B cell (primary cell): ENCODE measurements around the gene C19orf81. TPM values are rescaled to one million over a fixed set of nuclear protein-coding genes. Genes with fewer than 3 reads are reported as not detected.
A peak's percentile ranks its signal among the peaks of the same experiment; 100 is the strongest.

ENCODE experiments used
- ATAC-seq: fragments of 200-7000 bp; cut with Tn5 transposase; one replicate; pipeline ENCODE4 v1.10.0; 2021; ENCODE audit warnings: low read depth, mild to moderate bottlenecking, moderate number of reproducible peaks, moderate library complexity
- CTCF ChIA-PET: fragments of 350-600 bp; sonication (Branson Sonifier 250); formaldehyde crosslinking; loops from one replicate; lab custom pipeline; 2021; ENCODE audit warnings: antibody characterized with exemption, inconsistent platforms; lab: Charles Lee
- POLR2A ChIA-PET: fragments of 350-600 bp; sonication (Branson Sonifier 250); formaldehyde crosslinking; loops from one replicate; lab custom pipeline; 2021; ENCODE audit warnings: antibody characterized with exemption; lab: Charles Lee
- DNase-seq: peaks from one replicate; pipeline ENCODE4 v3.0.0; 2013
- H2AFZ ChIP-seq: 2 replicates; pipeline ENCODE4 v1.6.1; 2012; ENCODE audit warnings: mild to moderate bottlenecking, low read depth, low read length; ENCODE audit not compliant: insufficient read depth, poor library complexity, severe bottlenecking
- H3K27ac ChIP-seq, 2 donors: 1 replicate in 1 of 2; 2 replicates in 1 of 2; pipeline ENCODE4 v1.5.1; 2012 to 2013; ENCODE audit warnings: low read length in 2 of 2, mild to moderate bottlenecking in 2 of 2, moderate library complexity in 1 of 2
- H3K27me3 ChIP-seq, 4 experiments: fragments of 200-600 bp in 1 of 4; sonication (generic) in 1 of 4; replicated peaks in 1 of 4; 1 replicate in 2 of 4; 2 replicates in 2 of 4; pipeline versions ENCODE4 v1.6.1 to v1.7.0; 2013 to 2016; ENCODE audit warnings: low read length in 3 of 4, mild to moderate bottlenecking in 2 of 4, mixed read lengths in 1 of 4, moderate library complexity in 1 of 4; ENCODE audit not compliant: insufficient read depth in 4 of 4, control insufficient read depth in 3 of 4; ENCODE audit errors: control extremely low read depth in 1 of 4
- H3K36me3 ChIP-seq, 2 experiments: replicated peaks in 1 of 2; 1 replicate in 1 of 2; 2 replicates in 1 of 2; pipeline versions ENCODE4 v1.6.1 to v1.7.1; 2013; ENCODE audit warnings: low read length in 1 of 2; ENCODE audit not compliant: insufficient read depth in 2 of 2, control insufficient read depth in 1 of 2; ENCODE audit errors: control extremely low read depth in 1 of 2, extremely low read depth in 1 of 2
- H3K4me1 ChIP-seq, 2 donors: fragments of 200-600 bp in 1 of 2; sonication (generic) in 1 of 2; 1 replicate in 1 of 2; 2 replicates in 1 of 2; pipeline versions ENCODE4 v1.5.1 to v1.6.1; 2013 to 2017; ENCODE audit warnings: low read length in 2 of 2; ENCODE audit not compliant: control insufficient read depth in 2 of 2, insufficient read depth in 2 of 2
- H3K4me2 ChIP-seq: replicated peaks from 2 replicates; pipeline ENCODE3; 2012; ENCODE audit warnings: mild to moderate bottlenecking, low read depth, low read length; ENCODE audit not compliant: poor library complexity, severe bottlenecking
- H3K4me3 ChIP-seq, 5 experiments: fragments of 200-600 bp in 1 of 5; sonication (generic) in 1 of 5; 1 replicate in 3 of 5; 2 replicates in 2 of 5; pipeline versions ENCODE4 v1.5.1 to v1.7.0; 2011 to 2016; ENCODE audit warnings: low read length in 4 of 5, mild to moderate bottlenecking in 4 of 5, low read depth in 2 of 5, control low read depth in 1 of 5, moderate library complexity in 1 of 5; ENCODE audit not compliant: insufficient read depth in 1 of 5; ENCODE audit errors: control extremely low read depth in 1 of 5, extremely low read depth in 1 of 5
- H3K79me2 ChIP-seq: fragments of 200-600 bp; sonication (generic); one replicate; pipeline ENCODE4 v1.6.0; 2016; ENCODE audit warnings: low read length; ENCODE audit not compliant: control insufficient read depth, insufficient read depth
- H3K9ac ChIP-seq: fragments of 200-600 bp; sonication (generic); 2 replicates; pipeline ENCODE4 v1.6.1; 2017; ENCODE audit warnings: mild to moderate bottlenecking, low read length, moderate library complexity
- H3K9me3 ChIP-seq, 3 donors: one replicate each; pipeline versions ENCODE4 v1.6.1 to v1.7.1; 2013; ENCODE audit warnings: low read length in 2 of 3; ENCODE audit not compliant: control insufficient read depth in 2 of 3, insufficient read depth in 1 of 3; ENCODE audit errors: control extremely low read depth in 1 of 3
- H4K20me1 ChIP-seq: 2 replicates; pipeline ENCODE4 v1.6.0; 2012; ENCODE audit warnings: mild to moderate bottlenecking, low read length; ENCODE audit not compliant: insufficient read depth, control insufficient read depth, poor library complexity, severe bottlenecking
- H3K27ac Mint-ChIP-seq: one replicate; pipeline ENCODE4 v1.8.0; 2021; ENCODE audit warnings: mixed read lengths
- H3K27me3 Mint-ChIP-seq: one replicate; pipeline ENCODE4 v1.8.0; 2021; ENCODE audit warnings: mixed read lengths
- H3K4me1 Mint-ChIP-seq: one replicate; pipeline ENCODE4 v1.8.0; 2021; ENCODE audit warnings: mixed read lengths
- H3K4me3 Mint-ChIP-seq: one replicate; pipeline ENCODE4 v1.8.0; 2021; ENCODE audit warnings: mixed read lengths
- H3K9me3 Mint-ChIP-seq: one replicate; pipeline ENCODE4 v1.8.0; 2022; ENCODE audit warnings: mixed read lengths; ENCODE audit not compliant: insufficient read depth
- CTCF ChIP-seq: fragments of 200-600 bp; IDR thresholded peaks from one replicate; pipeline ENCODE4 v1.8.0; 2022; ENCODE audit warnings: antibody characterized with exemption, mild to moderate bottlenecking
- EZH2 ChIP-seq: IDR thresholded peaks from 2 replicates; pipeline ENCODE4 v1.6.1; 2012; ENCODE audit warnings: borderline replicate concordance, low read depth, mild to moderate bottlenecking, moderate library complexity, low read length; ENCODE audit not compliant: insufficient read depth, poor library complexity, severe bottlenecking
- WGBS: methylation state at CpG from one replicate; pipeline ENCODE4 v1.1.5; 2013; ENCODE audit warnings: missing lambda C conversion rate; ENCODE audit not compliant: insufficient coverage; 5-methylcytosine and 5-hydroxymethylcytosine counted together
- intact Hi-C: fragments of 100-400 bp; cut with micrococcal nuclease; formaldehyde crosslinking; loops from one replicate; pipeline ENCODE4 v1.10.0; 2022
- polyA plus RNA-seq: library from polyadenylated mRNA; depleted of rRNA; stranded (reverse); fragments of >200 nt; gene quantifications from 2 replicates; pipeline ENCODE4 v1.2.3, GENCODE V29; 2012
- total RNA-seq, 2 donors: library from RNA; stranded (reverse); fragments of 120-200 nt in 1 of 2; gene quantifications; 1 replicate in 1 of 2; 2 replicates in 1 of 2; pipeline versions ENCODE4 v1.2.3 to v1.2.4, GENCODE V29; 2013 to 2022

The C19orf81 gene
- total and polyA plus RNA-seq, 2 donors (not counting 1 experiment from before 2014, with no cell fraction given) = 0.37 TPM; not detected in 1

DNA sequence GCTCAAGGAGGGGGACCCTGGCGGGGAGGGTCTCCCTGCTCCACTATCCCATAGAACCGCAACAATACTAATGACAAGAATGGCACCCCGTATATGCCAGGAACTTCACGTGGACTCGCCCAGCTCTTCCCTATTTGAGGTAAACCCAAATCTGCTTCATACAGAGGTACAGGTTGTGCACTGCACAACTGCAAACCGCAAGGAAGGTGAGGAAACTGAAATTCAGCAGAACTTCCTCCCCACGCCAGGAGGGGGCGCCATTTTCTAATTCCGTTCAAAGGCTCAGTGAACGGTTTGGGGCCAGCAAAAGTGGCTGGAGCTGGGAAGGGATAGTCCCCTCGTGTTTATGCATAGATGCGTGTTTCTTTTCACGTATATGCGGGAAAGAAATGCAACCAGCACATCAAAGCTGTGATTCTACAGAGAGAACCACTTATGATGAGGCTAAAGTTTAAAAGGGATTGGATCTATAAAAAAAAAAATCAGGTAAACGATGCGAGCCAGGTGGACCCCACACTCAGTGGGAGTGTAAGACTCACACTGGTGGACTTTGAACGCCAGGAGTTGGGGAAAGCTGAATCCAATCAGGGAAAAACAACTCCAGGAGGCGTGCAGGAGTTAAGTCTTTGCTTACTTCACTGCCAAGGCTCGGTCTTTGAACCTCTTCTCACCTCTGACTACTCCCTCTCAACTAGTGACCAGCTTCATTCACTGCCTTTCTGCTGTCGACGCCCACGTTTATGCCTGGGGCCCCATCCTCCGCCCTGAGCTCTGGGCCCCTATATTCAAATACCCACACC lies 20.3 kb downstream of the C19orf81 start:
- no peaks in the 10 kb centered on the region for H4K20me1 ChIP-seq
- Mint-ChIP-seq H3K27me3 (peaks cover 42% of the 10 kb centered on the region), H3K27ac (no peak overlapping the region), H3K4me1 (peaks cover 2% of the 10 kb centered on the region), H3K9me3 (no peaks in the 10 kb centered on the region), H3K4me3 (no peak overlapping the region)
- H3K9ac ChIP-seq = no peak overlapping the region
- H3K27me3 ChIP-seq = peaks cover 0 to 45% (median 18%) of the 10 kb centered on the region in 4 experiments
- no peaks in the 10 kb centered on the region for H3K79me2 ChIP-seq
- intact Hi-C loops = loop anchor here (2.0 kb wide), 2 partner anchors 113 to 253 kb away; no protein-coding TSS in a partner anchor
- POLR2A ChIA-PET = no interaction called here
- no peaks in the 10 kb centered on the region for H3K36me3 ChIP-seq
- H3K27ac ChIP-seq = no peak overlapping the region
- no peak for ATAC-seq
- TF ChIP-seq CTCF (peak; percentile 82), EZH2 (no peak)
- H3K4me3 ChIP-seq = no peak overlapping the region
- DNase-seq = peak; percentile 63
- H3K4me2 ChIP-seq = no peak overlapping the region
- 52% methylated on average over 18 of the region's 23 CpGs for WGBS
- H2AFZ ChIP-seq = no peak overlapping the region
- H3K9me3 ChIP-seq = peaks cover 0 to 21% (median 0%) of the 10 kb centered on the region in 3 donors
- peaks cover 8 to 18% of the 10 kb centered on the region in 2 donors for H3K4me1 ChIP-seq
- CTCF ChIA-PET = interaction anchor here (0.7 to 2.7 kb wide), 13 partner anchors 8 to 520 kb away, joined by 3 to 22 read pairs (median 3); no protein-coding TSS in a partner anchor

GRCh38 chr19:50670102-50670380 lies 20.8 kb downstream of the C19orf81 start:
- Mint-ChIP-seq H3K9me3 (no peaks in the 10 kb centered on the region), H3K4me3 (no peak overlapping the region), H3K27me3 (peaks cover 40% of the 10 kb centered on the region), H3K27ac (no peak overlapping the region), H3K4me1 (peaks cover 2% of the 10 kb centered on the region)
- TF ChIP-seq CTCF (no peak), EZH2 (no peak)
- no peak for DNase-seq
- WGBS = 37% methylated on average over 5 of the region's 5 CpGs
- Histone ChIP-seq H4K20me1 (no peaks in the 10 kb centered on the region), H3K36me3 (no peaks in the 10 kb centered on the region), H3K9ac (no peak overlapping the region), H3K4me3 (no peak overlapping the region), H3K27ac (no peak overlapping the region), H3K9me3 (peaks cover 0 to 18% (median 0%) of the 10 kb centered on the region in 3 donors), H3K79me2 (no peaks in the 10 kb centered on the region), H2AFZ (no peak overlapping the region), H3K27me3 (peaks cover 0 to 42% (median 18%) of the 10 kb centered on the region in 4 experiments), H3K4me1 (peaks cover 8 to 18% of the 10 kb centered on the region in 2 donors), H3K4me2 (no peak overlapping the region)
- POLR2A ChIA-PET = no interaction called here
- ATAC-seq = no peak
- CTCF ChIA-PET = interaction anchor here (0.7 to 2.7 kb wide), 11 partner anchors 8 to 521 kb away, joined by 3 to 22 read pairs (median 4); no protein-coding TSS in a partner anchor
- intact Hi-C loops = no loop called here
